SU-DHL-6 (cell line): Measurements from ENCODE around the gene CREBBP.

Experiments
- H2AFZ ChIP-seq: fragments of 200-600 bp; sonication (generic); 2 replicates; pipeline ENCODE4 v1.6.1; 2014; ENCODE audit warnings: low read depth, mild to moderate bottlenecking, moderate library complexity, mixed read lengths, antibody characterized with exemption, low read length; ENCODE audit not compliant: severe bottlenecking
- H3F3A ChIP-seq: fragments of 200-600 bp; shearing (Covaris generic); 2 replicates; pipeline ENCODE4 v1.6.0; 2016; ENCODE audit warnings: antibody characterized with exemption, mild to moderate bottlenecking; ENCODE audit not compliant: insufficient read depth
- H3K27ac ChIP-seq: fragments of 200-600 bp; sonication (generic); 2 replicates; pipeline ENCODE4 v1.5.1; 2016; ENCODE audit warnings: low read depth, mild to moderate bottlenecking, low read length, moderate library complexity, mixed read lengths
- H3K27me3 ChIP-seq: fragments of 200-600 bp; sonication (generic), shearing (Covaris generic); 2 replicates; pipeline ENCODE4 v1.6.0; 2014; ENCODE audit warnings: mild to moderate bottlenecking, low read length
- H3K36me3 ChIP-seq: fragments of 200-600 bp; sonication (generic); 2 replicates; pipeline ENCODE4 v1.6.1; 2014; ENCODE audit warnings: mild to moderate bottlenecking, low read length, mixed read lengths
- H3K4me2 ChIP-seq: fragments of 300-600, 200-600 bp; shearing (Covaris generic), sonication (generic); 2 replicates; pipeline ENCODE4 v1.6.0; 2014; ENCODE audit warnings: low read length, low read depth, mild to moderate bottlenecking; ENCODE audit not compliant: poor library complexity, severe bottlenecking
- H3K4me3 ChIP-seq: fragments of 200-600 bp; sonication (generic); 2 replicates; pipeline ENCODE4 v1.5.1; 2014; ENCODE audit warnings: antibody characterized with exemption, low read length, mild to moderate bottlenecking, mixed read lengths; ENCODE audit not compliant: insufficient read depth, poor library complexity, severe bottlenecking
- H3K79me2 ChIP-seq: fragments of 200-600 bp; sonication (generic); 2 replicates; pipeline ENCODE4 v1.6.1; 2014; ENCODE audit warnings: mild to moderate bottlenecking, low read length, moderate library complexity; ENCODE audit not compliant: insufficient read depth
- H3K9ac ChIP-seq: fragments of 200-600 bp; sonication (generic); 2 replicates; pipeline ENCODE4 v1.7.0; 2014; ENCODE audit warnings: mild to moderate bottlenecking, low read length
- H3K9me2 ChIP-seq: fragments of 200-600 bp; sonication (generic); replicated peaks from 2 replicates; pipeline ENCODE4 v1.6.1; 2014; ENCODE audit warnings: low read length; ENCODE audit not compliant: insufficient read depth
- H3K9me3 ChIP-seq: fragments of 200-600 bp; sonication (generic); 2 replicates; pipeline ENCODE4 v1.6.1; 2014; ENCODE audit warnings: low read length, mixed read lengths; ENCODE audit not compliant: insufficient read depth
- H4K20me1 ChIP-seq: fragments of 200-600 bp; sonication (generic); 2 replicates; pipeline ENCODE4 v1.6.1; 2014; ENCODE audit warnings: low read depth, mild to moderate bottlenecking, antibody characterized with exemption, low read length, moderate library complexity, mixed read lengths
- CTCF ChIP-seq: fragments of 200-600 bp; sonication (generic); IDR thresholded peaks from one replicate; pipeline ENCODE4 v1.5.1; 2017; ENCODE audit warnings: antibody characterized with exemption, mild to moderate bottlenecking, low read length, moderate library complexity; ENCODE audit not compliant: insufficient read depth, poor library complexity, severe bottlenecking
- EZH2phosphoT487 ChIP-seq: fragments of 200-600 bp; sonication (generic), shearing (Covaris generic); conservative IDR thresholded peaks from 2 replicates; pipeline ENCODE4 v1.6.1; 2018; ENCODE audit warnings: mild to moderate bottlenecking, antibody characterized with exemption, low read length, moderate library complexity, mixed read lengths

Gene CREBBP

GRCh38 chr16:3876695-3877094, 3.8 kb downstream of the CREBBP start:
- no peak overlapping the region for H3K4me3 ChIP-seq
- peaks cover 41% of the 10 kb centered on the region for H4K20me1 ChIP-seq
- no peak overlapping the region for H3K9ac ChIP-seq
- no peaks in the 10 kb centered on the region for H3K9me2 ChIP-seq
- H3K4me2 ChIP-seq = peak overlapping the region; percentile 13
- H3K79me2 ChIP-seq = peaks cover 81% of the 10 kb centered on the region
- H2AFZ ChIP-seq = no peak overlapping the region
- H3K27ac ChIP-seq = no peak overlapping the region
- no peaks in the 10 kb centered on the region for H3K9me3 ChIP-seq
- no peak for TF ChIP-seq EZH2phosphoT487
- no peak for TF ChIP-seq CTCF
- H3K27me3 ChIP-seq = no peaks in the 10 kb centered on the region
- peaks cover 5% of the 10 kb centered on the region; the same call in 1 of the 2 replicates for H3F3A ChIP-seq
- peaks cover 6% of the 10 kb centered on the region; the same call in 1 of the 2 replicates for H3K36me3 ChIP-seq

- Histone ChIP-seq H3K4me3 (no peak overlapping the region), H3K27ac (no peak overlapping the region), H3K79me2 (peaks cover 86% of the 10 kb centered on the region), H3K36me3 (peaks cover 6% of the 10 kb centered on the region; the same call in 1 of the 2 replicates), H3K9ac (no peak overlapping the region), H4K20me1 (peaks cover 46% of the 10 kb centered on the region), H3F3A (peaks cover 10% of the 10 kb centered on the region; the same call in 1 of the 2 replicates), H2AFZ (no peak overlapping the region), H3K9me3 (no peaks in the 10 kb centered on the region), H3K9me2 (no peaks in the 10 kb centered on the region), H3K27me3 (no peaks in the 10 kb centered on the region), H3K4me2 (no peak overlapping the region)
- no peak for TF ChIP-seq CTCF
- no peak for TF ChIP-seq EZH2phosphoT487
Observed at GRCh38 chr16:3876160-3876559, 4.4 kb downstream of the CREBBP start.

- Histone ChIP-seq H3K27me3 (no peaks in the 10 kb centered on the region), H3K27ac (no peak overlapping the region), H3F3A (peaks cover 10% of the 10 kb centered on the region; the same call in 1 of the 2 replicates), H4K20me1 (peaks cover 54% of the 10 kb centered on the region), H3K36me3 (peaks cover 6% of the 10 kb centered on the region; the same call in 1 of the 2 replicates), H3K4me3 (no peak overlapping the region), H3K9ac (no peak overlapping the region), H3K9me3 (no peaks in the 10 kb centered on the region), H3K79me2 (peaks cover 98% of the 10 kb centered on the region), H2AFZ (no peak overlapping the region), H3K9me2 (no peaks in the 10 kb centered on the region), H3K4me2 (no peak overlapping the region)
- TF ChIP-seq EZH2phosphoT487 = no peak
- no peak for TF ChIP-seq CTCF
Observed at GRCh38 chr16:3874794-3875692, 5.5 kb downstream of the CREBBP start.
